Breast epithelium (tissue), 3 donors: ENCODE measurements around the gene SHISA4.

ENCODE experiments used
- CTCF ChIP-seq, 3 donors: fragments of 450-650 bp; IDR thresholded peaks; one replicate each; pipeline ENCODE4 v1.5.1; 2016 to 2017; ENCODE audit warnings: antibody characterized with exemption in 3 of 3, mild to moderate bottlenecking in 3 of 3, moderate library complexity in 3 of 3
- POLR2A ChIP-seq: fragments of 450-650 bp; IDR thresholded peaks from one replicate; pipeline ENCODE4 v1.6.1; 2016; ENCODE audit warnings: antibody characterized with exemption, mild to moderate bottlenecking, moderate library complexity
- POLR2AphosphoS5 ChIP-seq, 3 donors: sonication (generic); formaldehyde crosslinking; IDR thresholded peaks; one replicate each; pipeline ENCODE4 v1.6.1; 2017; ENCODE audit warnings: antibody characterized with exemption in 3 of 3

- TF ChIP-seq CTCF (IDR thresholded peaks at IDR 0.05) = no peak
- TF ChIP-seq POLR2AphosphoS5 (IDR thresholded peaks at IDR 0.05) = no peak
- no peak for TF ChIP-seq POLR2A
Observed at GRCh38 chr1:201918343-201918742, 29.6 kb downstream of the SHISA4 start.
